Islet precursor cell (in vitro differentiated cells): ENCODE data around the gene PIH1D2.
"Not testable (repeated sequence)": the region's sequence is repeated elsewhere in the genome, so short reads cannot be mapped to it uniquely, and the experiment has no call there.

Source experiments
- DNase-seq: peaks from one replicate; pipeline ENCODE4 v3.0.0-alpha.2; 2018

The PIH1D2 gene

GRCh38 chr11:112073941-112074811, at the start of gene PIH1D2, which contains the start of gene NKAPD1:
Gene PIH1D2, minus strand, starts transcription at chr11:112074017. Its CDS starts 843 bp downstream, at chr11:112073174.
Gene NKAPD1, plus strand, starts transcription at chr11:112074299. Its CDS starts 1,276 bp downstream, at chr11:112075575.
- DNase-seq: peak; percentile 91

GRCh38 chr11:112123129-112123528, 49.3 kb upstream of the PIH1D2 start:
- DNase-seq: no peak

- no peak for DNase-seq
These were observed 48.3 kb upstream of the PIH1D2 start for GRCh38 chr11:112121981-112122615.

- no peak for DNase-seq
These were observed 44.4 kb upstream of the PIH1D2 start for GRCh38 chr11:112118176-112118575.

GRCh38 chr11:112115386-112115785, 41.6 kb upstream of the PIH1D2 start:
- no peak for DNase-seq

- no peak for DNase-seq
These were observed 40.6 kb upstream of the PIH1D2 start for GRCh38 chr11:112114460-112114859.

- no peak for DNase-seq
These were observed 40.0 kb upstream of the PIH1D2 start for GRCh38 chr11:112113539-112114457.

- no peak for DNase-seq
These were observed 32.3 kb upstream of the PIH1D2 start for GRCh38 chr11:112106070-112106469.

GRCh38 chr11:112103446-112103845, 29.6 kb upstream of the PIH1D2 start:
- DNase-seq: no peak

GRCh38 chr11:112100462-112100861, 26.6 kb upstream of the PIH1D2 start:
- no peak for DNase-seq

- DNase-seq: no peak
These were observed 24.1 kb upstream of the PIH1D2 start for GRCh38 chr11:112097734-112098528.

GRCh38 chr11:112096194-112096593, 22.4 kb upstream of the PIH1D2 start:
- no peak for DNase-seq

GRCh38 chr11:112095302-112095701, 21.5 kb upstream of the PIH1D2 start:
- DNase-seq: not testable (repeated sequence)

- DNase-seq: no peak
These were observed 13.4 kb upstream of the PIH1D2 start for GRCh38 chr11:112087212-112087611.

GRCh38 chr11:112086422-112087191, 12.8 kb upstream of the PIH1D2 start, which contains the start of the genes SDHD and TIMM8B:
Gene SDHD, plus strand, starts transcription at chr11:112086873. Its CDS starts 35 bp downstream, at chr11:112086908.
Gene TIMM8B, minus strand, starts transcription at chr11:112086756. Its CDS starts 33 bp downstream, at chr11:112086723.
- DNase-seq: peak; percentile 98

GRCh38 chr11:112085822-112086421, 12.1 kb upstream of the PIH1D2 start:
- DNase-seq: peak; percentile 54

- DNase-seq: no peak
These were observed 8.9 kb upstream of the PIH1D2 start for GRCh38 chr11:112082729-112083128.

- no peak for DNase-seq
These were observed 10.9 kb downstream of the PIH1D2 start for GRCh38 chr11:112062923-112063322.

- DNase-seq: no peak
These were observed 15.7 kb downstream of the PIH1D2 start for GRCh38 chr11:112058103-112058502.

GRCh38 chr11:112057170-112057569, 16.6 kb downstream of the PIH1D2 start:
- no peak for DNase-seq

- no peak for DNase-seq
These were observed 22.0 kb downstream of the PIH1D2 start for GRCh38 chr11:112051768-112052167.
